Activated CD8-positive, alpha-beta T cell treated with anti-CD3 and anti-CD28 coated beads, Interleukin-2, amount 10 ng/mL, durations not matched to agents 7 days and 5 days (primary cell): ENCODE results near the gene EPHA1. TPM values are rescaled to one million over a fixed set of nuclear protein-coding genes. Genes with fewer than 3 reads are reported as not detected.

ENCODE experiments used
- ATAC-seq: fragments of 150-1000 bp; cut with Tn5 transposase; one replicate; pipeline ENCODE4 v1.10.0; 2021; ENCODE audit warnings: moderate library complexity
- CTCF ChIA-PET: fragments of 350-600 bp; sonication (Branson Sonifier 250); formaldehyde crosslinking; loops from one replicate; lab custom pipeline; 2021; ENCODE audit warnings: antibody characterized with exemption; lab: Charles Lee
- POLR2A ChIA-PET: fragments of 350-600 bp; sonication (Branson Sonifier 250); formaldehyde crosslinking; loops from one replicate; lab custom pipeline; 2021; ENCODE audit warnings: antibody characterized with exemption; lab: Charles Lee
- DNase-seq: peaks from one replicate; pipeline ENCODE4 v3.0.0-alpha.2; 2020
- H3K27ac Mint-ChIP-seq: one replicate; pipeline ENCODE4 v1.8.0; 2021; ENCODE audit warnings: mild to moderate bottlenecking, mixed read lengths
- H3K27me3 Mint-ChIP-seq: one replicate; pipeline ENCODE4 v1.8.0; 2021; ENCODE audit warnings: low read depth, mixed read lengths
- H3K36me3 Mint-ChIP-seq: one replicate; pipeline ENCODE4 v1.8.0; 2021; ENCODE audit warnings: low read depth, mixed read lengths
- H3K4me1 Mint-ChIP-seq: one replicate; pipeline ENCODE4 v1.8.0; 2021; ENCODE audit warnings: low read depth, mixed read lengths
- H3K4me3 Mint-ChIP-seq: one replicate; pipeline ENCODE4 v1.8.0; 2021; ENCODE audit warnings: mild to moderate bottlenecking, mixed read lengths
- H3K9me3 Mint-ChIP-seq: one replicate; pipeline ENCODE4 v1.8.0; 2022; ENCODE audit warnings: mixed read lengths; ENCODE audit not compliant: insufficient read depth
- microRNA-seq: library from miRNA; unstranded; fragments of <30 nt; microRNA quantifications from one replicate; pipeline ENCODE4 v1.2.0, GENCODE V29; 2022
- total RNA-seq, 2 experiments: library from RNA; stranded (reverse); gene quantifications; one replicate each; pipeline ENCODE4 v1.2.3, GENCODE V29; 2021

The EPHA1 gene
- total RNA-seq, 2 experiments from 2014 or later = 12.4 to 15.7 TPM

- peaks cover 12% of the 10 kb centered on the region for H3K27me3 Mint-ChIP-seq
These were observed 54.3 kb downstream of the EPHA1 start for GRCh38 chr7:143354376-143354775.

GRCh38 chr7:143352531-143353002 lies 56.1 kb downstream of the EPHA1 start:
- H3K9me3 Mint-ChIP-seq = no peaks in the 10 kb centered on the region
- ATAC-seq = no peak
- no peaks in the 10 kb centered on the region for H3K36me3 Mint-ChIP-seq
- H3K27ac Mint-ChIP-seq = no peak overlapping the region
- no peak overlapping the region for H3K4me3 Mint-ChIP-seq
- ChIA-PET CTCF (no interaction called here), POLR2A (no interaction called here)
- peaks cover 22% of the 10 kb centered on the region for H3K27me3 Mint-ChIP-seq
- H3K4me1 Mint-ChIP-seq = no peaks in the 10 kb centered on the region
- no peak for DNase-seq

More at GRCh38 chr7:143354376-143354775, 54.3 kb downstream of the EPHA1 start:
- H3K36me3 Mint-ChIP-seq = no peaks in the 10 kb centered on the region
- POLR2A ChIA-PET = no interaction called here
- H3K4me3 Mint-ChIP-seq = no peak overlapping the region
- CTCF ChIA-PET = interaction anchor here (0.9 to 1.2 kb wide), 2 partner anchors 9 to 63 kb away, joined by 3 to 5 read pairs; no protein-coding TSS in a partner anchor
- H3K4me1 Mint-ChIP-seq = no peaks in the 10 kb centered on the region
- no peak for ATAC-seq
- H3K27ac Mint-ChIP-seq = no peak overlapping the region
- DNase-seq = no peak
- no peaks in the 10 kb centered on the region for H3K9me3 Mint-ChIP-seq

- DNase-seq (no peak), ATAC-seq (no peak)
- no peaks in the 10 kb centered on the region for H3K4me1 Mint-ChIP-seq
- no peaks in the 10 kb centered on the region for H3K9me3 Mint-ChIP-seq
- POLR2A ChIA-PET = no interaction called here
- no peaks in the 10 kb centered on the region for H3K36me3 Mint-ChIP-seq
- H3K4me3 Mint-ChIP-seq = no peak overlapping the region
- CTCF ChIA-PET = interaction anchor here (1.2 kb wide), 1 partner anchor 111 kb away, joined by 3 read pairs; no protein-coding TSS in a partner anchor
- H3K27me3 Mint-ChIP-seq = peaks cover 30% of the 10 kb centered on the region
- no peak overlapping the region for H3K27ac Mint-ChIP-seq
These were observed 57.1 kb downstream of the EPHA1 start for GRCh38 chr7:143351574-143351973.

GRCh38 chr7:143351060-143351459 lies 57.6 kb downstream of the EPHA1 start:
- H3K36me3 Mint-ChIP-seq = no peaks in the 10 kb centered on the region
- no peaks in the 10 kb centered on the region for H3K4me1 Mint-ChIP-seq
- POLR2A ChIA-PET = no interaction called here
- no peaks in the 10 kb centered on the region for H3K9me3 Mint-ChIP-seq
- ATAC-seq = no peak
- DNase-seq = no peak
- peaks cover 32% of the 10 kb centered on the region for H3K27me3 Mint-ChIP-seq
- H3K4me3 Mint-ChIP-seq = no peak overlapping the region
- CTCF ChIA-PET = interaction anchor here (1.2 kb wide), 1 partner anchor 110 kb away, joined by 3 read pairs; no protein-coding TSS in a partner anchor
- H3K27ac Mint-ChIP-seq = no peak overlapping the region

GRCh38 chr7:143347950-143348349 lies 60.7 kb downstream of the EPHA1 start:
- ChIA-PET CTCF (interaction anchor here (0.8 to 1.7 kb wide), 4 partner anchors 9 to 108 kb away, joined by 3 to 11 read pairs (median 4); no protein-coding TSS in a partner anchor), POLR2A (no interaction called here)
- peaks cover 9% of the 10 kb centered on the region for H3K4me1 Mint-ChIP-seq
- DNase-seq (no peak), ATAC-seq (no peak)
- no peak overlapping the region for H3K4me3 Mint-ChIP-seq
- peaks cover 35% of the 10 kb centered on the region for H3K27me3 Mint-ChIP-seq
- no peak overlapping the region for H3K27ac Mint-ChIP-seq
- H3K9me3 Mint-ChIP-seq = no peaks in the 10 kb centered on the region
- H3K36me3 Mint-ChIP-seq = no peaks in the 10 kb centered on the region

- no peaks in the 10 kb centered on the region for H3K36me3 Mint-ChIP-seq
- H3K27me3 Mint-ChIP-seq = peaks cover 36% of the 10 kb centered on the region
- H3K27ac Mint-ChIP-seq = no peak overlapping the region
- CTCF ChIA-PET = interaction anchor here (0.6 to 2.2 kb wide), 21 partner anchors 8 to 108 kb away, joined by 3 to 33 read pairs (median 5); partner anchors contain the start of gene CLCN1
- DNase-seq = no peak
- no peak for ATAC-seq
- POLR2A ChIA-PET = interaction anchor here (0.9 to 1.5 kb wide), 4 partner anchors 14 to 38 kb away, joined by 3 to 7 read pairs (median 3); no protein-coding TSS in a partner anchor
- H3K9me3 Mint-ChIP-seq = no peaks in the 10 kb centered on the region
- no peak overlapping the region for H3K4me3 Mint-ChIP-seq
- H3K4me1 Mint-ChIP-seq = peaks cover 9% of the 10 kb centered on the region
These were observed 62.6 kb downstream of the EPHA1 start for GRCh38 chr7:143346018-143346417.

GRCh38 chr7:143345428-143345900 lies 63.2 kb downstream of the EPHA1 start:
- H3K4me3 Mint-ChIP-seq = peak overlapping the region; percentile 65
- ATAC-seq = peak; percentile 100
- CTCF ChIA-PET = interaction anchor here (0.6 to 2.2 kb wide), 30 partner anchors 9 to 107 kb away, joined by 3 to 33 read pairs (median 5); partner anchors contain the start of genes CLCN1 and FAM131B
- DNase-seq = peak; percentile 76
- H3K27ac Mint-ChIP-seq = peak overlapping the region; percentile 53
- POLR2A ChIA-PET = interaction anchor here (0.9 to 1.5 kb wide), 5 partner anchors 9 to 39 kb away, joined by 3 to 7 read pairs (median 3); no protein-coding TSS in a partner anchor
- no peaks in the 10 kb centered on the region for H3K9me3 Mint-ChIP-seq
- no peaks in the 10 kb centered on the region for H3K36me3 Mint-ChIP-seq
- H3K4me1 Mint-ChIP-seq = peaks cover 9% of the 10 kb centered on the region
- H3K27me3 Mint-ChIP-seq = peaks cover 36% of the 10 kb centered on the region

GRCh38 chr7:143343596-143343995 lies 65.1 kb downstream of the EPHA1 start:
- POLR2A ChIA-PET = interaction anchor here (1.4 kb wide), 1 partner anchor 32 kb away, joined by 3 read pairs; no protein-coding TSS in a partner anchor

GRCh38 chr7:143341842-143342241 lies 66.8 kb downstream of the EPHA1 start:
- ATAC-seq (no peak), DNase-seq (no peak)
- H3K36me3 Mint-ChIP-seq = no peaks in the 10 kb centered on the region
- no peak overlapping the region for H3K4me3 Mint-ChIP-seq
- no peaks in the 10 kb centered on the region for H3K9me3 Mint-ChIP-seq
- peaks cover 31% of the 10 kb centered on the region for H3K27me3 Mint-ChIP-seq
- H3K27ac Mint-ChIP-seq = no peak overlapping the region
- peaks cover 9% of the 10 kb centered on the region for H3K4me1 Mint-ChIP-seq
- ChIA-PET POLR2A (no interaction called here), CTCF (interaction anchor here (0.8 to 4.1 kb wide), 5 partner anchors 30 to 101 kb away, joined by 3 to 17 read pairs (median 3); no protein-coding TSS in a partner anchor)

More at GRCh38 chr7:143343596-143343995, 65.1 kb downstream of the EPHA1 start:
- H3K9me3 Mint-ChIP-seq = no peaks in the 10 kb centered on the region
- DNase-seq (no peak), ATAC-seq (no peak)
- no peak overlapping the region for H3K27ac Mint-ChIP-seq
- CTCF ChIA-PET = interaction anchor here (0.7 to 4.1 kb wide), 8 partner anchors 10 to 119 kb away, joined by 3 to 17 read pairs (median 3); no protein-coding TSS in a partner anchor
- peaks cover 35% of the 10 kb centered on the region for H3K27me3 Mint-ChIP-seq
- no peak overlapping the region for H3K4me3 Mint-ChIP-seq
- H3K4me1 Mint-ChIP-seq = peaks cover 9% of the 10 kb centered on the region
- no peaks in the 10 kb centered on the region for H3K36me3 Mint-ChIP-seq

Small RNA genes lying within 50 kb of the gene (microRNA-seq; reads per million reads assigned to microRNA genes)
- gene MIR6892 = not detected

Other genes with a start within 250 kb of the EPHA1 start
- not detected for gene TAS2R39, start 225.4 kb downstream of the EPHA1 start, total RNA-seq
- gene TAS2R40, start 186.8 kb downstream of the EPHA1 start, total RNA-seq = not detected
- gene GSTK1, start 145.4 kb downstream of the EPHA1 start, total RNA-seq = 100 to 1,000 TPM; 254 to 255 TPM
- under 1 TPM; 0.29 to 0.65 TPM for gene TMEM139, start 123.9 kb downstream of the EPHA1 start, total RNA-seq
- gene CASP2, start 120.5 kb downstream of the EPHA1 start, total RNA-seq = 100 to 1,000 TPM; 111 to 115 TPM
- gene CLCN1, start 92.7 kb downstream of the EPHA1 start, total RNA-seq = under 1 TPM in 1 of 2 experiments, not detected in 1; 0.13 TPM
- gene FAM131B, start 46.1 kb downstream of the EPHA1 start, total RNA-seq = 1 to 10 TPM; 2.2 to 2.4 TPM
- 100 to 1,000 TPM; 179 to 192 TPM for gene ZYX, start 27.5 kb downstream of the EPHA1 start, total RNA-seq
- under 1 TPM; 0.26 to 0.29 TPM for gene TAS2R60, start 34.6 kb upstream of the EPHA1 start, total RNA-seq
- not detected for gene TAS2R41, start 69.0 kb upstream of the EPHA1 start, total RNA-seq
- under 1 TPM; 0.42 to 0.87 TPM for gene CTAGE15, start 162.9 kb upstream of the EPHA1 start, total RNA-seq
- 10 to 100 TPM; 14.1 to 15.2 TPM for gene TCAF2, start 212.1 kb upstream of the EPHA1 start, total RNA-seq